ENCODE results near the gene HEATR5A. TPM values are rescaled to one million over a fixed set of nuclear protein-coding genes. Genes with fewer than 3 reads are reported as not detected.
"Not testable (repeated sequence)": the region's sequence is repeated elsewhere in the genome, so short reads cannot be mapped to it uniquely, and the experiment has no call there.

HEATR5A gene
- total RNA-seq, 2 donors from 2014 or later: 31.7 to 36.4 TPM

DNA sequence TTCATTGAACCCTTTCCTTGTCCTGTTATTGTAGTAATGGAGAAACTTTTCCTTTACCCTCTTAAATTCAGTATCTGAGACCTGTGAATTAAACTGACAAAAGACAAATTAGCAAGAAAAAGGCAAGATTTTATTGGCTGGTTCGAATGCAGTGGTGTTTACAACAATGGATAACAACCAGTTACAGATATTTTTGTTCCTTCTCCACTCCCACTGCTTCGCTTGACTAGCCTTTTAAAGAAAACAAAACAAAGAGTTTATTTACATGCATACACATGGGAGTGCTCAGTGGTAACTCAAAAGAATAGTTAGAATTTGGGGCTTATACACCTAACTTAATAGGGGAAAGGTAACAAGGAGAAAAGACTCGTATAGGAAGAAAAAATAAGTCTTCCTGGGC, 175.7 kb downstream of the HEATR5A start:
- H3K4me3 ChIP-seq (ENCODE audit: low read length): no peak overlapping the region
- 86 to 93% methylated on average over 2 to 3 of the region's 3 CpGs for WGBS, 2 experiments (ENCODE audit: insufficient coverage in 1 of 2, insufficient read length in 1 of 2)
- Mint-ChIP-seq H3K27ac (no peak overlapping the region), H3K9me3 (peaks cover 2% of the 10 kb centered on the region), H3K36me3 (ENCODE audit: low read depth) (no peaks in the 10 kb centered on the region), H3K4me1 (no peaks in the 10 kb centered on the region), H3K27me3 (ENCODE audit: insufficient read depth) (peaks cover 1% of the 10 kb centered on the region), H3K4me3 (no peak overlapping the region)
- no peak overlapping the region for H3K9ac ChIP-seq (ENCODE audit: extremely low read depth, low read length, poor library complexity, severe bottlenecking)
- no peaks in the 10 kb centered on the region for H3K4me1 ChIP-seq (ENCODE audit: control insufficient read depth, insufficient read depth, low read length)
- TF ChIP-seq, protein P1, sequence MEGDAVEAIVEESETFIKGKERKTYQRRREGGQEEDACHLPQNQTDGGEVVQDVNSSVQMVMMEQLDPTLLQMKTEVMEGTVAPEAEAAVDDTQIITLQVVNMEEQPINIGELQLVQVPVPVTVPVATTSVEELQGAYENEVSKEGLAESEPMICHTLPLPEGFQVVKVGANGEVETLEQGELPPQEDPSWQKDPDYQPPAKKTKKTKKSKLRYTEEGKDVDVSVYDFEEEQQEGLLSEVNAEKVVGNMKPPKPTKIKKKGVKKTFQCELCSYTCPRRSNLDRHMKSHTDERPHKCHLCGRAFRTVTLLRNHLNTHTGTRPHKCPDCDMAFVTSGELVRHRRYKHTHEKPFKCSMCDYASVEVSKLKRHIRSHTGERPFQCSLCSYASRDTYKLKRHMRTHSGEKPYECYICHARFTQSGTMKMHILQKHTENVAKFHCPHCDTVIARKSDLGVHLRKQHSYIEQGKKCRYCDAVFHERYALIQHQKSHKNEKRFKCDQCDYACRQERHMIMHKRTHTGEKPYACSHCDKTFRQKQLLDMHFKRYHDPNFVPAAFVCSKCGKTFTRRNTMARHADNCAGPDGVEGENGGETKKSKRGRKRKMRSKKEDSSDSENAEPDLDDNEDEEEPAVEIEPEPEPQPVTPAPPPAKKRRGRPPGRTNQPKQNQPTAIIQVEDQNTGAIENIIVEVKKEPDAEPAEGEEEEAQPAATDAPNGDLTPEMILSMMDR (conservative IDR thresholded peaks at IDR 0.05): no peak
- H3K27ac ChIP-seq (ENCODE audit: low read depth, low read length): no peak overlapping the region
- H3K9me3 ChIP-seq (ENCODE audit: control insufficient read depth, low read length): no peaks in the 10 kb centered on the region
- no peaks in the 10 kb centered on the region for H3K36me3 ChIP-seq (ENCODE audit: control insufficient read depth, insufficient read depth, low read length)
- no peaks in the 10 kb centered on the region for H3K27me3 ChIP-seq (ENCODE audit: control insufficient read depth, insufficient read depth, low read length, poor library complexity, severe bottlenecking)
- DNase-seq: no peak

DNA sequence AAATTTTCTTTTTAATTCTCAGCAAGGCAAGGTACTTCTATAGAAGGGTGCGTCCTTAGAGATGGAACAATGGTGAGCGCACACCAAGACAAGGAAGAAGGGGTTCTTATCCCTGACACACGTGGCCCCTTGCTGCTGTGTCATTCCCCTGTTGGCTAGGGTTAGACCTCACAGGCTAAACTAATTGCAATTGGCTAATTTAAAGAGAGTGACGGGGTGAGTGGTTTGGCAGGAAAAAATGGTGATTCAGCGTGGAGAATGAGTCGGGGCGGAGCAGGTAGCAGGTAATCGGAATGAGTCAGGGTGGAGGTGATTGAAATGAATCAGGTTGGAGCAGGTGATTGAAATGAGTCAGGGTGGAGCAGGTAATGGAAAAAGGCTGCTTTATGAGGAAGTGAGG, 176.5 kb downstream of the HEATR5A start:
- H3K36me3 Mint-ChIP-seq (ENCODE audit: low read depth): no peaks in the 10 kb centered on the region
- 92 to 100% methylated on average over 6 to 8 of the region's 8 CpGs for WGBS, 2 experiments (ENCODE audit: insufficient coverage in 1 of 2, insufficient read length in 1 of 2)
- H3K27me3 Mint-ChIP-seq (ENCODE audit: insufficient read depth): peaks cover 1% of the 10 kb centered on the region
- Histone ChIP-seq H3K9ac (ENCODE audit: extremely low read depth, low read length, poor library complexity, severe bottlenecking) (no peak overlapping the region), H3K4me1 (ENCODE audit: control insufficient read depth, insufficient read depth, low read length) (no peaks in the 10 kb centered on the region), H3K27me3 (ENCODE audit: control insufficient read depth, insufficient read depth, low read length, poor library complexity, severe bottlenecking) (no peaks in the 10 kb centered on the region), H3K4me3 (ENCODE audit: low read length) (no peak overlapping the region), H3K9me3 (ENCODE audit: control insufficient read depth, low read length) (no peaks in the 10 kb centered on the region), H3K27ac (ENCODE audit: low read depth, low read length) (no peak overlapping the region), H3K36me3 (ENCODE audit: control insufficient read depth, insufficient read depth, low read length) (no peaks in the 10 kb centered on the region)
- peak overlapping the region; percentile 2 for H3K27ac Mint-ChIP-seq
- DNase-seq: peak; percentile 56
- no peaks in the 10 kb centered on the region for H3K4me1 Mint-ChIP-seq
- no peak overlapping the region for H3K4me3 Mint-ChIP-seq
- H3K9me3 Mint-ChIP-seq: no peaks in the 10 kb centered on the region
- TF ChIP-seq, protein P1 (conservative IDR thresholded peaks at IDR 0.05): no peak

DNA sequence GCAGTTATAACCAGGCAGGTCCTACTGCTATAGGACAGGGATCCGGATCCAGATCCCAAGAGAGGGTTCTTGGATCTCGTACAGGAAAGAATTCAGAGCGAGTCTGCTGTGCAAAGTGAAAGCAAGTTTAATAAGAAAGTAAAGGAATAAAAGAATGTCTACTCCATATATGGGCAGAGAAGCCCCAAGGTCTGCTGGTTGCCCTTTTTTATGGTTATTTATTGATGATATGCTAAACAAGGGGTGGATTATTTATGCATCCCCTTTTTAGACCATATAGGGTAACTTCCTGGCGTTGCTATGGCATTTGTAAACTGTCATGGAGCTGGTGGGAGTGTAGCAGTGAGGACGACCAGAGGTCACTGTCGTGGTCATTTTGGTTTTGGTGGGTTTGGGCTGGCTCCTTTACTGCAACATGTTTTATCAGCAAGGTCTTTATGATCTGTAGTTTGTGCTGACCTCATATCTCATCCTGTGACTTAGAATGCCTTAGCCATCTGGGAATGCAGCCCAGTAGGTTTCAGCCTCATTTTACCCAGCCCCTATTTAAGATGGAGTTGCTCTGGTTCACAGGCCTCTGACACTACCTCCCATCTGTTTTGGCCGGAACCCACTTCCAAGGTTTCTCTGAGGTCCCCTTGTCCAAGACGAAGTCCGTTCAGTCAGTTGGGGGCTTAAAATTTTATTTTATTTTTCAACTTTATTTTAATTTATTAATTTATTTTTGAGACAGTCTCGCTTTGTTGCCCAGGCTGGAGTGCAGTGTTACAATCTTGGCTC, 178.0 kb downstream of the HEATR5A start:
- not testable (repeated sequence) for H3K9me3 ChIP-seq (ENCODE audit: control insufficient read depth, low read length); H3K4me1 Mint-ChIP-seq; H3K4me3 Mint-ChIP-seq; H3K27ac Mint-ChIP-seq; H3K4me3 ChIP-seq (ENCODE audit: low read length); H3K9ac ChIP-seq (ENCODE audit: extremely low read depth, low read length, poor library complexity, severe bottlenecking); H3K27me3 Mint-ChIP-seq (ENCODE audit: insufficient read depth); DNase-seq; H3K27ac ChIP-seq (ENCODE audit: low read depth, low read length); H3K36me3 ChIP-seq (ENCODE audit: control insufficient read depth, insufficient read depth, low read length); H3K27me3 ChIP-seq (ENCODE audit: control insufficient read depth, insufficient read depth, low read length, poor library complexity, severe bottlenecking); H3K9me3 Mint-ChIP-seq; H3K36me3 Mint-ChIP-seq (ENCODE audit: low read depth); H3K4me1 ChIP-seq (ENCODE audit: control insufficient read depth, insufficient read depth, low read length)
- 86 to 95% methylated on average over 7 to 8 of the region's 10 CpGs for WGBS, 2 experiments (ENCODE audit: insufficient coverage in 1 of 2, insufficient read length in 1 of 2)

Other genes with a start within 250 kb of the HEATR5A start
- 100 to 1,000 TPM; 118 to 132 TPM for gene HECTD1, start 212.8 kb downstream of the HEATR5A start, total RNA-seq
- gene DTD2, start 37.0 kb upstream of the HEATR5A start, total RNA-seq: 10 to 100 TPM; 12.7 to 14.9 TPM
- not detected for gene GPR33, start 67.5 kb upstream of the HEATR5A start, total RNA-seq
- gene NUBPL, start 140.9 kb upstream of the HEATR5A start, total RNA-seq: 10 to 100 TPM; 12.2 to 14.0 TPM

Measured in endodermal cell (in vitro differentiated cells).